PC-9 (cell line): Measurements from ENCODE around the gene CSRP1. TPM values are rescaled to one million over a fixed set of nuclear protein-coding genes. Genes with fewer than 3 reads are reported as not detected.
"Not testable (repeated sequence)": the region's sequence is repeated elsewhere in the genome, so short reads cannot be mapped to it uniquely, and the experiment has no call there.

Experiments
- BruUV-seq: library from RNA; stranded (reverse); fragments of 400-500 nt; replicated peaks from 2 replicates; lab custom pipeline; 2021; lab: Mats Ljungman, UMichigan
- CTCF ChIA-PET: fragments of 300-600 bp; sonication (Branson Sonifier 250); formaldehyde crosslinking; loops from one replicate; lab custom pipeline; 2022; ENCODE audit warnings: antibody characterized with exemption; lab: Charles Lee
- POLR2A ChIA-PET: fragments of 300-600 bp; sonication (Branson Sonifier 250); formaldehyde crosslinking; loops from one replicate; lab custom pipeline; 2022; ENCODE audit warnings: antibody characterized with exemption; ENCODE audit not compliant: unreplicated experiment; lab: Charles Lee
- DNase-seq, 2 experiments: peaks; one replicate each; pipeline versions ENCODE4 v3.0.0 to v3.0.0-alpha.2; 2015 to 2022; ENCODE audit warnings: mixed read lengths in 1 of 2
- H2AFZ ChIP-seq: fragments of 200-600 bp; sonication (generic); 2 replicates; pipeline ENCODE4 v1.8.1; 2017; ENCODE audit warnings: antibody characterized with exemption
- H3F3A ChIP-seq: fragments of 200-600 bp; sonication (generic); 2 replicates; pipeline ENCODE4 v1.8.1; 2017; ENCODE audit warnings: antibody characterized with exemption, mild to moderate bottlenecking, low read depth; ENCODE audit not compliant: insufficient read depth
- H3K27ac ChIP-seq: fragments of 200-600 bp; sonication (generic); 2 replicates; pipeline ENCODE4 v1.6.1; 2016; ENCODE audit warnings: mixed run types
- H3K27me3 ChIP-seq: fragments of 200-600 bp; sonication (generic); 2 replicates; pipeline ENCODE4 v1.6.1; 2016; ENCODE audit warnings: low read depth, mixed run types; ENCODE audit not compliant: insufficient read depth
- H3K36me3 ChIP-seq: fragments of 200-600 bp; sonication (generic); 2 replicates; pipeline ENCODE4 v1.6.1; 2016; ENCODE audit warnings: low read depth, mixed run types
- H3K4me1 ChIP-seq: fragments of 200-600 bp; sonication (generic); replicated peaks from 2 replicates; pipeline ENCODE4 v1.6.1; 2016; ENCODE audit warnings: mixed run types; ENCODE audit not compliant: insufficient read depth
- H3K4me2 ChIP-seq: fragments of 200-600 bp; sonication (generic); 2 replicates; pipeline ENCODE4 v1.6.1; 2017; ENCODE audit warnings: mixed run types
- H3K4me3 ChIP-seq: fragments of 200-600 bp; sonication (generic); 2 replicates; pipeline ENCODE4 v1.6.1; 2016; ENCODE audit warnings: mixed run types
- H3K79me2 ChIP-seq: fragments of 200-600 bp; sonication (generic); 2 replicates; pipeline ENCODE4 v1.6.1; 2017; ENCODE audit warnings: low read depth, mixed run types
- H3K9me2 ChIP-seq: fragments of 200-600 bp; sonication (generic); 2 replicates; pipeline ENCODE4 v1.8.1; 2017; ENCODE audit warnings: mild to moderate bottlenecking; ENCODE audit not compliant: insufficient read depth
- H3K9me3 ChIP-seq: fragments of 200-600 bp; sonication (generic); 2 replicates; pipeline ENCODE4 v1.8.1; 2016; ENCODE audit warnings: low read depth; ENCODE audit not compliant: insufficient read depth
- H4K20me1 ChIP-seq: fragments of 200-600 bp; sonication (generic); 2 replicates; pipeline ENCODE4 v1.8.1; 2017; ENCODE audit not compliant: insufficient read depth
- EZH2 ChIP-seq: fragments of 200-600 bp; sonication (generic); IDR thresholded peaks from 2 replicates; pipeline ENCODE4 v1.8.0; 2017; ENCODE audit warnings: antibody characterized with exemption, low read depth
- intact Hi-C: fragments of 100-400 bp; cut with micrococcal nuclease; formaldehyde crosslinking; loops from one replicate; pipeline ENCODE4 v1.10.0; 2022; ENCODE audit not compliant: unreplicated experiment
- total RNA-seq: library from RNA; stranded (reverse); gene quantifications from 2 replicates; pipeline ENCODE4 v1.2.3, GENCODE V29; 2021
- TF ChIP-seq, protein P1 (sequence below): fragments of 200-600 bp; sonication (generic); conservative IDR thresholded peaks from 2 replicates; pipeline ENCODE4 v1.6.1; 2017; ENCODE audit warnings: mixed run types, antibody characterized with exemption, mild to moderate bottlenecking, moderate library complexity

The CSRP1 gene
- total RNA-seq, 1 experiment from 2014 or later = 61.3 TPM

DNA sequence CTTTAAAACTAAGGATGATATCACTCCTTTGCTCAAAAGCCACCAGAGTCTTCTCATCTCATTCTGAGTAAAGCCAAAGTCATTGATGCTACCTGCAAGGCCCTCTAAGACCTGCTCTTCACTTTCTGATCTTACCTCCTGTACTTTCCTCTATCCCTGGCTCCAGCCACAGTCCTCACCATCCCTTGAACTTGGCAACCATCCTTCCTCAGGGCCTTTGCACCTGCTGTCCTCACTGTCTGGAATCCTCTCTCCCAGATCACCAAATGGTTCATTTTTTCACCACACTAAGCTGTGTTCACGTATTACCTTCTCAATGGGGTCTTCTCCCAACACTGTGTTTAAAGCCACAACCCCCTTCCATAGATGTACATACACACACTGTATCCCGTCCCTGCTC, 33.6 kb downstream of the CSRP1 start:
- H3K4me3 ChIP-seq = no peak overlapping the region
- POLR2A ChIA-PET = interaction anchor here (0.6 kb wide), 1 partner anchor 126 kb away, joined by 3 read pairs; no protein-coding TSS in a partner anchor
- no peaks in the 10 kb centered on the region for H4K20me1 ChIP-seq
- H3F3A ChIP-seq = peaks cover 10% of the 10 kb centered on the region
- TF ChIP-seq, protein P1, sequence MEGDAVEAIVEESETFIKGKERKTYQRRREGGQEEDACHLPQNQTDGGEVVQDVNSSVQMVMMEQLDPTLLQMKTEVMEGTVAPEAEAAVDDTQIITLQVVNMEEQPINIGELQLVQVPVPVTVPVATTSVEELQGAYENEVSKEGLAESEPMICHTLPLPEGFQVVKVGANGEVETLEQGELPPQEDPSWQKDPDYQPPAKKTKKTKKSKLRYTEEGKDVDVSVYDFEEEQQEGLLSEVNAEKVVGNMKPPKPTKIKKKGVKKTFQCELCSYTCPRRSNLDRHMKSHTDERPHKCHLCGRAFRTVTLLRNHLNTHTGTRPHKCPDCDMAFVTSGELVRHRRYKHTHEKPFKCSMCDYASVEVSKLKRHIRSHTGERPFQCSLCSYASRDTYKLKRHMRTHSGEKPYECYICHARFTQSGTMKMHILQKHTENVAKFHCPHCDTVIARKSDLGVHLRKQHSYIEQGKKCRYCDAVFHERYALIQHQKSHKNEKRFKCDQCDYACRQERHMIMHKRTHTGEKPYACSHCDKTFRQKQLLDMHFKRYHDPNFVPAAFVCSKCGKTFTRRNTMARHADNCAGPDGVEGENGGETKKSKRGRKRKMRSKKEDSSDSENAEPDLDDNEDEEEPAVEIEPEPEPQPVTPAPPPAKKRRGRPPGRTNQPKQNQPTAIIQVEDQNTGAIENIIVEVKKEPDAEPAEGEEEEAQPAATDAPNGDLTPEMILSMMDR = no peak
- no peak for TF ChIP-seq EZH2
- no peak overlapping the region for H3K27ac ChIP-seq
- intact Hi-C loops = no loop called here
- H3K9me2 ChIP-seq = no peaks in the 10 kb centered on the region; the same call in 1 of the 2 replicates
- no peak overlapping the region for H2AFZ ChIP-seq
- CTCF ChIA-PET = no interaction called here
- H3K9me3 ChIP-seq = no peaks in the 10 kb centered on the region
- BruUV-seq = no TSS peak
- H3K79me2 ChIP-seq = peaks cover 6% of the 10 kb centered on the region
- DNase-seq = no peak
- peaks cover 21% of the 10 kb centered on the region for H3K4me1 ChIP-seq
- no peaks in the 10 kb centered on the region; the same call in 1 of the 2 replicates for H3K36me3 ChIP-seq
- H3K27me3 ChIP-seq = no peaks in the 10 kb centered on the region
- H3K4me2 ChIP-seq = no peak overlapping the region

GRCh38 chr1:201472321-201472720, 34.6 kb downstream of the CSRP1 start:
- H3K27me3 ChIP-seq, H4K20me1 ChIP-seq, H3K9me2 ChIP-seq, H3K4me2 ChIP-seq, BruUV-seq, H2AFZ ChIP-seq, H3K36me3 ChIP-seq, H3K27ac ChIP-seq, DNase-seq, H3K9me3 ChIP-seq, intact Hi-C loops, H3K4me3 ChIP-seq: not testable (repeated sequence)
- Histone ChIP-seq H3K4me1 (peaks cover 21% of the 10 kb centered on the region), H3F3A (peaks cover 16% of the 10 kb centered on the region), H3K79me2 (peaks cover 16% of the 10 kb centered on the region)
- ChIA-PET CTCF (interaction anchor here (0.7 kb wide), 1 partner anchor 40 kb away, joined by 6 read pairs; no protein-coding TSS in a partner anchor), POLR2A (interaction anchor here (0.6 kb wide), 1 partner anchor 32 kb away, joined by 3 read pairs; no protein-coding TSS in a partner anchor)

DNA sequence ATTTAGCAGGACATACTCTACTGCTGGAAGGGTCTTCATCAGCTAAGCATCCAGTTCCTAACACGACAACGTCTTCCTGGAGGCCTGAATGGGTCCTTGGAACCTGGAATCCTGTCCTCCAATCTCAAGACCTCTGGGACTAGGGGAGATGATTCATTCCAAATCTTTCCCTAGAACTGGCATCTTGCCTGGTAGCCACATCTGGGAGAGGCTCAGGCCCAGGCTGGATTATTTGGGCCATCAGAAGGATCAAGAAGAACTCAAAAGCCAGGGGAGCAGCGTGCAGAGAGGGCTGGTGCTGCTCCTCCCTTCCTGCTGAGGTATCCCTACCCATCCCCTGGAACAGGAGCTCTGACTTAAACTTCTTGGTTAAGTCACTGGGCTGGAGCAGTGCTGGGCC, 35.2 kb downstream of the CSRP1 start:
- H3K9me3 ChIP-seq = no peaks in the 10 kb centered on the region
- H3K4me1 ChIP-seq = peaks cover 23% of the 10 kb centered on the region
- no peaks in the 10 kb centered on the region for H3K27me3 ChIP-seq
- no peak overlapping the region for H2AFZ ChIP-seq
- H4K20me1 ChIP-seq = no peaks in the 10 kb centered on the region
- no peaks in the 10 kb centered on the region; the same call in 1 of the 2 replicates for H3K36me3 ChIP-seq
- ChIA-PET CTCF (interaction anchor here (0.6 kb wide), 1 partner anchor 126 kb away, joined by 9 read pairs; no protein-coding TSS in a partner anchor), POLR2A (interaction anchor here (0.6 kb wide), 1 partner anchor 31 kb away, joined by 3 read pairs; no protein-coding TSS in a partner anchor)
- H3F3A ChIP-seq = peaks cover 22% of the 10 kb centered on the region
- TF ChIP-seq, protein P1 = no peak
- TF ChIP-seq EZH2 = no peak
- no peak overlapping the region for H3K4me2 ChIP-seq
- H3K9me2 ChIP-seq = no peaks in the 10 kb centered on the region; the same call in 1 of the 2 replicates
- BruUV-seq = no TSS peak
- no peak overlapping the region for H3K27ac ChIP-seq
- no peak overlapping the region for H3K4me3 ChIP-seq
- DNase-seq = no peak
- H3K79me2 ChIP-seq = peaks cover 22% of the 10 kb centered on the region
- intact Hi-C loops = no loop called here
